OCI-LY1 (cell line): ENCODE results near the gene ABCC11.

Source experiments
- CTCF ChIP-seq: fragments of 200-600 bp; sonication (generic), shearing (Covaris generic); IDR thresholded peaks from 2 replicates; pipeline ENCODE4 v1.5.1; 2017; ENCODE audit warnings: mild to moderate bottlenecking, antibody characterized with exemption, low read length, moderate library complexity, mixed read lengths
- EZH2 ChIP-seq: fragments of 200-600 bp; sonication (generic), shearing (Covaris generic); IDR thresholded peaks from 2 replicates; pipeline ENCODE4 v1.8.0; 2017; ENCODE audit warnings: borderline replicate concordance, mixed run types, mild to moderate bottlenecking, antibody characterized with exemption, low read length, moderate library complexity, mixed read lengths

- TF ChIP-seq CTCF = no peak
- TF ChIP-seq EZH2 = no peak
These were observed 62.7 kb downstream of the ABCC11 start for GRCh38 chr16:48184681-48185080.
